ENCODE data around the gene PLEKHM2.

Gene PLEKHM2

DNA sequence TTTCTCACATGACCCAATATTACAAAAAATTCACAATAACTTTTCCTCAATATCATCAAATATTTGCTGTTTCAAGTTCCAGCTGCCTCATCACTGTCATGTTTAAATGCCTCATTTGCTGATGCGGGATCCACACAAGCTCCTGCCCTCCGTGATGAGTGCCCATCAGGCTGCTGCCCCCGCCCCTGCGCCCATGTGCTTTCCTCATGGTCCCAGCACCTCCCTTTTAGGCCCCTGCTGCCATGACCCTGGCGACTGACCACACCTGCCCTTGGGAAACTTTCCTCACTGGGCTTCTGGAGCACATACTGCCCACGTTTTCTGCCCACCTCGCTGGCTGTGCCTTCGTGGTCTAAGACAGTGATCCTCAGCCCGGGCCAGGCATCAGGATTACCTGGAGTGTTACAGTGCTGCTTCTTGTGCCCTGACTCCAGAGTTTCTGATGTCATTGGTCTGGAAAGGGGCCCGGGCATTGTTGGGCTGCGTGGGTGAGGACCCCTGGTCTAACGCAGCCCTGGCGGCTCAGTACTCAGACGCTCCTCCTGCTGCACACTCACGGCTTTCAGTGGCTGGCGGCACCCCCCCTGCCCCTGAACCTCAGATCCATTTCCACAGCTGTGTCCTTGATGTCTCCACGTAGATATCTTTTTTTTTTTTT is 20.5 kb downstream of the PLEKHM2 start:
- Mint-ChIP-seq H3K4me3 (no peak overlapping the region), H3K9me3 (no peaks in the 10 kb centered on the region), H3K27me3 (no peaks in the 10 kb centered on the region), H3K4me1 (ENCODE audit: low read depth) (peaks cover 23% of the 10 kb centered on the region), H3K36me3 (ENCODE audit: low read depth) (peaks cover 30% of the 10 kb centered on the region), H3K27ac (no peak overlapping the region)
- DNase-seq = no peak

DNA sequence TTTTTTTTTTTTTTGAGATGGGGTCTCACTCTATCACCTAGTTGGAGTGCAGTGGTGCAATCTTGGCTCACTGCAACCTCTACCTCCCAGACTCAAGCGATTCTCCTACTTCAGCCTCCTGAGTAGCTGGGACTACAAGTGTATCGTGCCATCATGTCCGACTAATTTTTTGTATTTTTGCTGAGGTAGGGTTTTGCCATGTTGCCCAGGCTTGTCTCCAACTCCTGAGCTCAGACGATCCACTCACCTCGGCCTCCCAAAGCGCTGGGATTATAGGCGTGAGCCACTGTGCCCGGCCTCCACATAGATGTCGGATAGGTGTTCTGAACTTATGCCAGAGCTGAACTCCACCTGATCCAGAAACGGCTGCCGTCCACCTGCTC is 21.1 kb downstream of the PLEKHM2 start:
- H3K9me3 Mint-ChIP-seq = no peaks in the 10 kb centered on the region
- H3K27ac Mint-ChIP-seq = no peak overlapping the region
- peaks cover 30% of the 10 kb centered on the region for H3K36me3 Mint-ChIP-seq (ENCODE audit: low read depth)
- no peak overlapping the region for H3K4me3 Mint-ChIP-seq
- no peaks in the 10 kb centered on the region for H3K27me3 Mint-ChIP-seq
- H3K4me1 Mint-ChIP-seq (ENCODE audit: low read depth) = peaks cover 23% of the 10 kb centered on the region
- DNase-seq = no peak

DNA sequence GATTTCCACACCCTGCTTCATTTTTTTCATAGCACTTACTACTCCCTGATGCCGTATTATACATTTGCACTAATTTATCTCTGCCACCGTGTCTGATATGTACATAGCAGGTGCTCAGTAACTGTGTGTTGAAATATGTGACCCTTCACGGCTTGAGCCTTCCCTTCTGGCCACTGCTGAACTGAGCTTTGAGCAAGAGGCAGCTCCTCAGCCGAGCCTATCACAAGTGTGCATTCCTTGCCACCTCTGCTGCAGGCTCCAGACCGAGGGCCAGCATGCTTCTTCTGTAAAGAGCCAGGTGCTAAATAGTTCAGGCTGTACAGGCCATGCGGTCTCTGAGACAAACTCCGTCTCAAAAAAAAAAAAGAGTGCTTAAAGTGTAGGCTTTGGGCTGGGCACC is 22.6 kb downstream of the PLEKHM2 start:
- DNase-seq = no peak
- no peak overlapping the region for H3K27ac Mint-ChIP-seq

DNA sequence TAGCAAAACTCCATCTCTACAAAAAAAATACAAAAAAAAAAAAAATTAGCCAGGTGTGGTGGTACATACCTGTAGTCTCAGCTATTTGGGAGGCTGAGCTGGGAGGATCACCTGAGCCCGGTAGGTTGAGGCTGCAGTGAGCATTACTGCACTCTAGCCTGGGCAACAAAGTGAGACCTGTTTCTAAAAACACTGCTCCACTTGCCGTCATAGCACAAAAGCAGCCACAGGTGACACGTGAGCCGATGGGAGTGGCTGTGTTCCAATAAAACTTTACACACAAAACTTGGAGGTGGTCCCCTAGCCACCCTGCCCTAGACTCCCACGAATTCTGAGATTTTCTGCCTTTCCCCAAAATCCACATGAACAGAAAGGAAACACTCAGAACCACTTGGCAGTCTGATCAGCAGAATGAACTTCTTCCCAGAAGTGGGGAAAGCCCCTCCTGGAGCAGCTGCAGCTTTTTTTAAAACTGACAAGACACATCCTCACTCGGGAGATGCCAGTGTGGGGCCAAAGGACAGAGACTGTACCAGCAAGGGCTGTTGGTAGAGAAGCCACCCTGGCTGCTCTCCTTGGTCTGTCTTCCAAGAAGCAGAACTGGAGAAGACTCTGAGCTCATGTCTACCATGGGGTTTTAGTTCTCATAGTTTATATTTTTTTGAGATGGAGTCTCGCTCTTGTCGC is 23.3 kb downstream of the PLEKHM2 start:
- H3K36me3 Mint-ChIP-seq (ENCODE audit: low read depth) = peaks cover 24% of the 10 kb centered on the region
- no peak overlapping the region for H3K27ac Mint-ChIP-seq
- H3K4me3 Mint-ChIP-seq = no peak overlapping the region
- H3K9me3 Mint-ChIP-seq = no peaks in the 10 kb centered on the region
- no peaks in the 10 kb centered on the region for H3K27me3 Mint-ChIP-seq
- no peak for DNase-seq
- H3K4me1 Mint-ChIP-seq (ENCODE audit: low read depth) = peaks cover 22% of the 10 kb centered on the region

More for the DNA sequence above, 22.6 kb downstream of the PLEKHM2 start:
- Mint-ChIP-seq H3K4me1 (ENCODE audit: low read depth) (peaks cover 22% of the 10 kb centered on the region), H3K4me3 (no peak overlapping the region), H3K27me3 (no peaks in the 10 kb centered on the region), H3K9me3 (no peaks in the 10 kb centered on the region), H3K36me3 (ENCODE audit: low read depth) (peaks cover 29% of the 10 kb centered on the region)

DNA sequence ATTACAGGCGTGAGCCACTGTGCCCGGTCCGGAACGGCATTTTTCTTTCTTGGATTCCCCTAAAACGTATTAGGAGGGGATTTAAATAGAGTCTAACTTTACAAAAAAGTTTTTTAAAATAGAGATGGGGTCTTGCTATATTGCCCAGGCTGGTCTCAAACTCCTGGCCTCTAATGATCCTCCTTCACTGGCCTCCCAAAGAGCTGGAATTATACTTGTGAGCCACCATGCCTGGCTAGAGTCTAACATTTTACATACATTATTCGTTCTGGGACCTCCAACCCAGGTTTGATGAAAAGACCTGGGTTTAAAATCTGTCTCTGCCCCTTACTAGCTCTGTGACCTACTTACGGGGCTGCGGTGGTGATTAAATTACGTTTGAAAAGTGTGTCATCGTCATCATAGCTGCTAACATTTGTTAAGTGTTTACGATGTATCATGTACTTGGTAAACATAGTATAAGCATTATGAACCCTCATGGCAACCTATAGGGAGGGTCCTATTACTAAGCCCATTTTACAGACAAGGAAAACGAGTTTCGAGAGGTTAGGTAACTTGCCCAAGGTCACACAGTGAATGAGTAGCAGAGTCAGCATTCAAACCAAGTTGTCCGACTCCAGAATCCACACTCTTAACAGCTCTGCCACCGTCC is 24.5 kb downstream of the PLEKHM2 start:
- H3K27me3 Mint-ChIP-seq = no peaks in the 10 kb centered on the region
- H3K36me3 Mint-ChIP-seq (ENCODE audit: low read depth) = peaks cover 22% of the 10 kb centered on the region
- no peak overlapping the region for H3K4me3 Mint-ChIP-seq
- H3K4me1 Mint-ChIP-seq (ENCODE audit: low read depth) = peaks cover 17% of the 10 kb centered on the region
- DNase-seq = no peak
- H3K9me3 Mint-ChIP-seq = no peaks in the 10 kb centered on the region
- H3K27ac Mint-ChIP-seq = no peak overlapping the region

DNA sequence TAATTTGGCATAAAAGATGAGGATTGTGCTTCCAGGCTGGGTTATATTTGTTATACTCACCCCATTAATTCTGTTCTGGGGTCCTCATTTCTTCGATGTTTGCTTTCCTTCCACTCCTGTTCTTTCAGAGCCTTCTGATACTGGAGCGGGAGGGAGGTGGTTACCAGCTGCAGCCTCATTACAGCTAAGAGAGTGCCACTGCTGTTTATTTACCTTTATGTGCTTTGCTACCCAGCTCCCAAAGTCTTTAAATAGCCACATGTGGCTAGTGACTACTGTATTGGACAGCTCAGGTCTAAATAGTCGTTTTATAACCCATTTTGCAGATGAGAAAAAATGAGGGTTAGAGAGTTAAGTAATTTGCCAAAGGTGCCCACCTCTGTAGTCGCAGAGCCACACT is 25.1 kb downstream of the PLEKHM2 start:
- DNase-seq = no peak
- Mint-ChIP-seq H3K9me3 (no peaks in the 10 kb centered on the region), H3K36me3 (ENCODE audit: low read depth) (peaks cover 21% of the 10 kb centered on the region), H3K27me3 (no peaks in the 10 kb centered on the region), H3K4me1 (ENCODE audit: low read depth) (peaks cover 14% of the 10 kb centered on the region), H3K4me3 (no peak overlapping the region), H3K27ac (no peak overlapping the region)

DNA sequence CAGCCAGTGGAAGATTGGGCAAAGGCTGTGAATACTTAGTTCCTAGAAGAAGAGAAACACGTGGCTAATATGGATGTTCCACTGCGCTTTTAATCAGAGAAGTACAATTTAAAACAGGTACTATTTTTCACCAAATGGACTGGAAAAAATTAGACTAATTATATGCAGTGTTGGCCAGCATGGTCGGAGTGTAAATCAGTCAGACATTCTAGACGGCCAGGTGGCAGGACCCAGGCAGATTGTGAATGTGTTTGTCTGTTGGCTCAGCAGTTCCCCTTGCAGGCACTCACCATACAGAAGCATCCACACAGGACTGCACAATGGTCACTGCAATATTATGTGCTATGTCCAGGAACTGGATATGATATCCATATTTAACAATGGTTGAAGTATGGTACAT is 28.0 kb downstream of the PLEKHM2 start:
- no peak overlapping the region for H3K4me3 Mint-ChIP-seq
- H3K27ac Mint-ChIP-seq = no peak overlapping the region
- peaks cover 10% of the 10 kb centered on the region for H3K4me1 Mint-ChIP-seq (ENCODE audit: low read depth)

DNA sequence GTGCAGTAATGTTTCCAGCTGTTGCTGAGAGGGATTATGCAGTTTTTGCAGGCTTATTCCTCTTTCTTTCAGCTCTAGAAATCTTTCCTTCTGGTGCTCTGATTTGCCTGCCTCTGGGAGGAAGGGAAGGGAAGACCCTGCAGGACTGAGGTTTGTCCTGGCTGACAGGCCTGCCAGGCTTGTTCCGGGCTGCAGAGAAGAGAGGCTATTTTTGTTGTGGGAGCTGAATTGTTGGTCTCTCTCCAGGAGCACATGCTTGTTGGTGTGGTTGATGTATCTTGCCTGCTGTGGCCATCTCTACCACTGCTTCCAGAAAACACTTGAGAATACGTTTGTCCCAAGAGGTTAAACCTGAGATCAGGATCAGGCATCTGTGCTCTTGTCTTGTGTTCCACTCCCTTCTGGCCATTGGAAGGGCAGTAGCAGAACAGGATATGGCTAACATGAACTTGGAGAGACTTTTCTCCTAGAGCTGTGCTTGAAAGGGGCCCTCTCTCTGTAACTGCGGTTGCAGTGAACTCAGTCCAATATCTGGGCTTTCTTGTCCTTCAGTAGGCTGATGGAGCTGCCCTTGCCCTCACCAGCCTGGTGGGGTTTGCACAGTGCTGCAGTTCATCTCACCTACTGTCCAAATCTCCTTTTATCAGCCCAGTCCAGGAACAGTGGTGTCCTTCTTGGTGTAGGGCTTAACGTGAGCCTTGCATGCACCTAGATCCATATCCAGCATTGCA is 30.5 kb downstream of the PLEKHM2 start:
- Mint-ChIP-seq H3K27ac (peak overlapping the region; percentile 57), H3K9me3 (no peaks in the 10 kb centered on the region), H3K36me3 (ENCODE audit: low read depth) (peaks cover 48% of the 10 kb centered on the region), H3K27me3 (no peaks in the 10 kb centered on the region), H3K4me1 (ENCODE audit: low read depth) (peaks cover 8% of the 10 kb centered on the region), H3K4me3 (no peak overlapping the region)
- no peak for DNase-seq

More for the DNA sequence above, 28.0 kb downstream of the PLEKHM2 start:
- no peak for DNase-seq
- Mint-ChIP-seq H3K36me3 (ENCODE audit: low read depth) (peaks cover 26% of the 10 kb centered on the region), H3K27me3 (no peaks in the 10 kb centered on the region), H3K9me3 (no peaks in the 10 kb centered on the region)

DNA sequence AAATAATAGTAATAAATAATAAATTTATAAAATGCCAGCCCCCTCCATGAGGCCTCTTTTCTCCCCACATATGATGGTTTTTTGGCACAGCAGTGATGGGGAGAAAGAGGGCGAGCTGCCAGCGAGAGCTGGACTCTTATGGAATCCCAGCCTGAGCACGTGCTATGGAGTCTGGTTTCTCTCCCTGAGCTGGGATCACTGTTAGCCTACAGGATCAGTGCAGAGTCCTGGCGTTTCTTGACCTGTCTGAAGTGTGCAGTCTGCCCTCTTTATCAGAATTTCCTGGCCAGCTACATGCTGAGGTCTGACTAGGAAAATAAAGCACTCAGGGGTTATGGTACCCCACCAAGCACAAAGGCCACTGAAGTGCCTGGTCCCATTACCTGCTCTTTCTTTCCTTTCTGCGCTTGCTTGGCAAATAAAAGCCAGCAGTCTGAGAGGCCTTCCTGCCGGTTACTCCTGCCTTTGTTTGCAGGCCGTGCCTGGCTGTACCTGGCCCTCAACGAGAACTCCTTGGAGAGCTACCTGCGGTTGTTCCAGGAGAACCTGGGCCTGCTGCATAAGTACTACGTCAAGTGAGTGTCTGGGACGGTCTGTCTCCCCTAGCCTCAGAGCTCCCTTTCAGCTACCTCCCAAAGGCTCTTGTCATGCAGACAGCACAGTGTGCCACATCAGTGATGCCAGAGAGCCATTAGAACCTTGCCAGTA is 33.5 kb downstream of the PLEKHM2 start:
- Mint-ChIP-seq H3K27ac (no peak overlapping the region), H3K4me1 (ENCODE audit: low read depth) (peaks cover 1% of the 10 kb centered on the region), H3K4me3 (no peak overlapping the region), H3K27me3 (no peaks in the 10 kb centered on the region), H3K36me3 (ENCODE audit: low read depth) (peaks cover 71% of the 10 kb centered on the region), H3K9me3 (no peaks in the 10 kb centered on the region)
- no peak for DNase-seq

DNA sequence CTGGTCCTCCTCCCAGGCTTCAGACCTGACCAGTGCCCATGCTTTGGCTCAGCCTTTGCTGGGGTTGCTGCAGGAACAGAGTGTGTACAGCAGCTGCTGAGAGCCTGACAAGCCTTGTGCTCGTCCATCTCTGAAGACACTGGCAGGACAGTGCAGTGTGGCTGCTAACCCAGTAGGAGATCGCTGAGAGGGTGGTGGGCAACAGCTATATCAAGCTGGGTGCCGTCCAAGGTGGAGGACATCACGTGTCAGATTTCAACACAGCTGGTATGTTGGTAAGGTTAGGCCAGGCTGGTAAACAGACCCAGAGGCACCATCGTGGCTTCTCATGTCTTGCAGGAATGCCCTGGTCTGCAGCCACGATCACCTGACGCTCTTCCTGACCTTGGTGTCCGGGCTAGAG is 34.1 kb downstream of the PLEKHM2 start:
- no peaks in the 10 kb centered on the region for H3K27me3 Mint-ChIP-seq
- peaks cover 1% of the 10 kb centered on the region for H3K4me1 Mint-ChIP-seq (ENCODE audit: low read depth)
- H3K9me3 Mint-ChIP-seq = no peaks in the 10 kb centered on the region
- H3K27ac Mint-ChIP-seq = no peak overlapping the region
- no peak overlapping the region for H3K4me3 Mint-ChIP-seq
- peaks cover 77% of the 10 kb centered on the region for H3K36me3 Mint-ChIP-seq (ENCODE audit: low read depth)
- no peak for DNase-seq

DNA sequence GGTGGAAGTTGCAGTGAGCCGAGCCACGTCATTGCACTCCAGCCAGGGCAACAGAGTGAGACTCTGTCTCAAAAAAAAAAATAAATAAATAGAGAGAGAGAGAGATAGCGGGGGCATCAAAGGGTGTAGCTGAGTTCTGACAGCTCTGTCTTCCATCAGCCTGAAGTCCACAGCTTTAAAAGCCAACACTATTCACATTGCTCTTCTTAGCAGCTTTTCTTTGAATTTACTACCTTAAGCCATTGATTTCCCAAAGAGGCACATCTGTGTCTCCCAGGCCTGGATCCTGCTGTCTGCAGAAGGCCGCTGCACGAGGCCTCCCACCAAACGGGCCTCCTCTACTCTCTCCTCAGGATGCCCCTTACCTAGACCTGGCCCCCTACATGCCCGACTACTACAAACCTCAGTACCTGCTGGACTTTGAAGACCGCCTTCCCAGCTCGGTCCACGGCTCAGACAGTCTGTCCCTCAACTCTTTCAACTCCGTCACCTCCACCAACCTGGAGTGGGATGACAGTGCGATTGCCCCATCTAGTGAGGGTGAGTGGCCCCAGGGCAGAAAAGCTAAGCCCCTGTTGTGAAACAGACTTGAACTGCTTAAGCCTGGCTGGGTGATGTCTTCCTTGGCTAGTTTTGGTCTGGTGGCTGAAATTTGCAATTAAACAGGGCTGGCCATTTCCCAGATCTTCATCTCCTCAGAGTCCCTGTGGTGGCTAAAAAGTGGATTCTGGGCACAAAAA is 35.4 kb downstream of the PLEKHM2 start:
- Mint-ChIP-seq H3K4me3 (no peak overlapping the region), H3K27me3 (no peaks in the 10 kb centered on the region), H3K4me1 (ENCODE audit: low read depth) (peaks cover under 1% of the 10 kb centered on the region), H3K36me3 (ENCODE audit: low read depth) (peaks cover 79% of the 10 kb centered on the region), H3K27ac (no peak overlapping the region), H3K9me3 (no peaks in the 10 kb centered on the region)
- no peak for DNase-seq

DNA sequence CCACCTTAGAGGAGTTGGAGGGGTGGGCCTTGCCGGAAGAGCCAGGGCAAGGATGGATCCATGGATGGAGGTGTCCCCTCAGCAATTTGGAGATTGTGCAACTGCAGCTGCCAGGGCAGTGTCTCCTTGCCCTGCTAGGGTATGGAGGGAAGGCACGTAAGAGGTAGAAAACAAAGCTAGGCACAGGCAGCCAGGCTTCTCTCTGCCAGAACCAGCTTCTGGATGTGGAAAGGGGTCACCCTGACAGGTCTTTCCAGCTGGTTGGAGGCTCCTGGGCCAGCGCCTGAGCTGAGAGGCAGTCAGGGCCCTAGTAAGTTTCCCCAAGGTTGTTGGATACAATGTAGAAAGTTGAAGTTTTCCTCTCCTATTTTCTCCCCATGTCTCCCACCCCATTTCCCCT is 36.7 kb downstream of the PLEKHM2 start:
- no peaks in the 10 kb centered on the region for H3K4me1 Mint-ChIP-seq (ENCODE audit: low read depth)
- no peak overlapping the region for H3K27ac Mint-ChIP-seq
- no peak for DNase-seq
- no peaks in the 10 kb centered on the region for H3K9me3 Mint-ChIP-seq
- no peak overlapping the region for H3K4me3 Mint-ChIP-seq
- H3K27me3 Mint-ChIP-seq = no peaks in the 10 kb centered on the region
- H3K36me3 Mint-ChIP-seq (ENCODE audit: low read depth) = peaks cover 79% of the 10 kb centered on the region

DNA sequence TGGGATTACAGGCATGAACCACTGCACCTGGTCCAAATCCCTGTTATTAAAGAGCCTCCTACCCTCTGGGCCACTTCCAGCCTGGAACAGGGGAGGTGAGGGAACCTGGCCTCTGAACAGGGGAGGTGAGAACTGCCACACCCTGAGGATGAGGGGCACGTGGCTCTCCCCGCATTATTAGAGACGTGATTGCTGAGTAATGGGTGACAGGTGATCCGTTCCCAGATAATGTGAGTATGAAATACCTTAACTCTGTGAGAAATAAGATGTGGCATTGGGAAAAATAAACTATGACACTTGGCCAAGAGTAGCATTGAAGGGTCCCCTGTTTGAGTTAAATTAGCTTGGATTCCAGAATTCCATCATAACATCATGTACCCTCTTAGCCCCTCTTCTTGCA is 38.3 kb downstream of the PLEKHM2 start:
- no peaks in the 10 kb centered on the region for H3K9me3 Mint-ChIP-seq
- H3K27ac Mint-ChIP-seq = no peak overlapping the region
- no peaks in the 10 kb centered on the region for H3K27me3 Mint-ChIP-seq
- no peak overlapping the region for H3K4me3 Mint-ChIP-seq
- no peaks in the 10 kb centered on the region for H3K4me1 Mint-ChIP-seq (ENCODE audit: low read depth)
- DNase-seq = no peak
- peaks cover 82% of the 10 kb centered on the region for H3K36me3 Mint-ChIP-seq (ENCODE audit: low read depth)
